K562 (cell line): ENCODE measurements around the gene PTK7. TPM values are rescaled to one million over a fixed set of nuclear protein-coding genes. Genes with fewer than 3 reads are reported as not detected.

ENCODE experiments used
- ATAC-seq: fragments of 200-7000 bp; cut with Tn5 transposase; 3 replicates; pipeline ENCODE4 v1.9.1; 2020; ENCODE audit warnings: moderate library complexity
- BruUV-seq: library from RNA; stranded (reverse); fragments of 400-500 nt; replicated peaks from 2 replicates; lab custom pipeline; 2021; lab: Mats Ljungman, UMichigan
- CTCF ChIA-PET: fragments of 300-600 bp; formaldehyde crosslinking; extraction: SDS; loops from one replicate; lab custom pipeline; 2021; ENCODE audit warnings: low intra/inter-chr PET ratio; lab: Yijun Ruan, JAX
- POLR2A ChIA-PET: fragments of 300-600, 350-650 bp; sonication (Branson Sonifier 250); formaldehyde crosslinking; extraction: SDS; loops from one replicate; lab custom pipeline; 2021; ENCODE audit warnings: antibody characterized with exemption, inconsistent platforms; lab: Yijun Ruan, JAX
- DNase-seq, 4 experiments: peaks; one replicate each; pipeline versions ENCODE4 v3.0.0 to v3.0.0-alpha.2; 2011 to 2018; ENCODE audit warnings: low spot score in 3 of 4, mixed read lengths in 3 of 4; ENCODE audit errors: extremely low read depth in 1 of 4
- FAIRE-seq: peaks from 2 replicates; lab custom pipeline; 2011; peaks lifted over from hg19 to GRCh38; lab: Jason Lieb, UNC
- H2AFZ ChIP-seq: 2 replicates; pipeline ENCODE4 v1.6.0; 2011; ENCODE audit warnings: low read depth, low read length, control low read depth, inconsistent platforms
- H3K27ac ChIP-seq: fragments of 200-600 bp; 3 replicates; pipeline ENCODE4 v1.8.0; 2011; ENCODE audit warnings: low read depth, mild to moderate bottlenecking, control low read depth, inconsistent platforms, low read length, moderate library complexity, mixed read lengths; ENCODE audit errors: extremely low read depth
- H3K27me3 ChIP-seq, 2 experiments: fragments of 300-600 bp in 1 of 2; 2 replicates in 1 of 2; 3 replicates in 1 of 2; pipeline versions ENCODE4 v1.6.0 to v1.8.0; 2011; ENCODE audit warnings: inconsistent platforms in 2 of 2, low read length in 2 of 2, mild to moderate bottlenecking in 1 of 2, mixed read lengths in 1 of 2, moderate library complexity in 1 of 2; ENCODE audit not compliant: control insufficient read depth in 2 of 2, insufficient read depth in 2 of 2
- H3K36me3 ChIP-seq: fragments of 300-600 bp; 3 replicates; pipeline ENCODE4 v1.8.0; 2011; ENCODE audit warnings: mild to moderate bottlenecking, low read length, inconsistent platforms; ENCODE audit not compliant: control insufficient read depth, insufficient read depth
- H3K4me1 ChIP-seq, 2 experiments: fragments of 200-600 bp in 1 of 2; replicated peaks in 1 of 2; 2 replicates in 1 of 2; 3 replicates in 1 of 2; pipeline versions ENCODE4 v1.5.1 to v1.8.0; 2011; ENCODE audit warnings: inconsistent platforms in 2 of 2, low read length in 2 of 2, mild to moderate bottlenecking in 1 of 2, mixed read lengths in 1 of 2, moderate library complexity in 1 of 2; ENCODE audit not compliant: control insufficient read depth in 2 of 2, insufficient read depth in 2 of 2
- H3K4me2 ChIP-seq: 2 replicates; pipeline ENCODE4 v1.6.1; 2011; ENCODE audit warnings: low read length, control low read depth, inconsistent platforms, mixed read lengths; ENCODE audit not compliant: insufficient read depth
- H3K4me3 ChIP-seq: fragments of 200-600 bp; sonication (generic), shearing (Covaris generic); 2 replicates; pipeline ENCODE4 v1.5.1; 2016; ENCODE audit warnings: control low read depth, inconsistent platforms
- H3K79me2 ChIP-seq: fragments of 200-600 bp; 3 replicates; pipeline ENCODE4 v1.8.0; 2011; ENCODE audit warnings: low read length, inconsistent platforms; ENCODE audit not compliant: control insufficient read depth, insufficient read depth
- H3K9ac ChIP-seq, 2 experiments: 2 replicates each; pipeline versions ENCODE4 v1.6.0 to v1.6.1; 2011; ENCODE audit warnings: low read depth in 2 of 2, low read length in 2 of 2, control low read depth in 1 of 2, inconsistent platforms in 1 of 2, mild to moderate bottlenecking in 1 of 2, mixed read lengths in 1 of 2; ENCODE audit not compliant: insufficient read depth in 1 of 2
- H3K9me1 ChIP-seq: one replicate; pipeline ENCODE4 v1.6.0; 2011; ENCODE audit warnings: inconsistent platforms, mild to moderate bottlenecking, low read length, moderate library complexity; ENCODE audit not compliant: control insufficient read depth, insufficient read depth
- H3K9me3 ChIP-seq: replicated peaks from 2 replicates; pipeline ENCODE4 v1.5.1; 2011; ENCODE audit warnings: low read depth, low read length, inconsistent platforms; ENCODE audit not compliant: control insufficient read depth, insufficient read depth
- H4K20me1 ChIP-seq: replicated peaks from 2 replicates; pipeline ENCODE4 v1.6.1; 2011; ENCODE audit warnings: low read length, inconsistent platforms, mixed read lengths; ENCODE audit not compliant: control insufficient read depth, insufficient read depth
- CREB3L1 ChIP-seq: fragments of 450-650 bp; IDR thresholded peaks from 2 replicates; pipeline ENCODE4 v1.6.1; 2014; ENCODE audit warnings: low read depth, mild to moderate bottlenecking, moderate library complexity, borderline replicate concordance
- FOXO4 ChIP-seq: fragments of 450-650 bp; formaldehyde crosslinking; IDR thresholded peaks from 2 replicates; pipeline ENCODE4 v1.4.0; 2020; ENCODE audit warnings: mild to moderate bottlenecking, moderate library complexity
- HDAC2 ChIP-seq: fragments of 450-650 bp; IDR thresholded peaks from 2 replicates; pipeline ENCODE4 v1.6.1; 2016; ENCODE audit warnings: mild to moderate bottlenecking
- HMGXB4 ChIP-seq: sonication (generic); formaldehyde crosslinking; IDR thresholded peaks from 2 replicates; pipeline ENCODE4 v1.8.1; 2023; ENCODE audit warnings: mild to moderate bottlenecking, missing genetic modification reagents
- HSF4 ChIP-seq: fragments of 250-450 bp; sonication (Bioruptor Pico); IDR thresholded peaks from 2 replicates; pipeline ENCODE4 v2.1.2; 2022; ENCODE audit warnings: mild to moderate bottlenecking, moderate library complexity, borderline replicate concordance
- MAX ChIP-seq: sonication (generic); formaldehyde crosslinking; IDR thresholded peaks from 2 replicates; pipeline ENCODE4 v1.9.0; 2022; ENCODE audit warnings: mild to moderate bottlenecking, missing genetic modification reagents
- NCOA1 ChIP-seq: fragments of 450-650 bp; IDR thresholded peaks from 2 replicates; pipeline ENCODE4 v1.6.1; 2016; ENCODE audit warnings: low read depth
- NELFE ChIP-seq: IDR thresholded peaks from 2 replicates; pipeline ENCODE4 v1.6.1; 2011; ENCODE audit warnings: mild to moderate bottlenecking; ENCODE audit not compliant: insufficient read depth, insufficient read length
- NONO ChIP-seq, 2 experiments: fragments of 200-400 bp in 1 of 2; fragments of 450-650 bp in 1 of 2; formaldehyde crosslinking in 1 of 2; IDR thresholded peaks; 2 replicates each; pipeline ENCODE4 v1.6.1; 2017; ENCODE audit warnings: low read depth in 2 of 2, mild to moderate bottlenecking in 2 of 2, moderate library complexity in 2 of 2, low read length in 1 of 2
- PPARD ChIP-seq: fragments of 250-450 bp; sonication (Bioruptor Pico); IDR thresholded peaks from 2 replicates; pipeline ENCODE4 v1.8.0; 2022; ENCODE audit warnings: inconsistent platforms, mild to moderate bottlenecking, moderate library complexity
- RFX1 ChIP-seq: fragments of 450-650 bp; IDR thresholded peaks from 2 replicates; pipeline ENCODE4 v1.6.1; 2016; ENCODE audit warnings: mild to moderate bottlenecking, moderate library complexity
- SIN3B ChIP-seq: fragments of 450-650 bp; IDR thresholded peaks from 2 replicates; pipeline ENCODE4 v1.6.1; 2017; ENCODE audit warnings: low read depth, mild to moderate bottlenecking, moderate library complexity
- SRSF9 ChIP-seq: fragments of 200-400 bp; formaldehyde crosslinking; IDR thresholded peaks from 2 replicates; pipeline ENCODE4 v1.6.1; 2017; ENCODE audit warnings: low read depth, low read length, borderline replicate concordance
- XRCC4 ChIP-seq: IDR thresholded peaks from one replicate; pipeline ENCODE4 v1.6.1; 2011; ENCODE audit not compliant: insufficient read depth, insufficient read length; ENCODE audit errors: extremely low read depth
- ZNF124 ChIP-seq: sonication (generic); formaldehyde crosslinking; IDR thresholded peaks from 2 replicates; pipeline ENCODE4 v1.8.1; 2022; ENCODE audit warnings: missing genetic modification reagents
- ZNF23 ChIP-seq: fragments of 250-450 bp; sonication (Bioruptor Pico); IDR thresholded peaks from 2 replicates; pipeline ENCODE4 v1.4.0; 2020; ENCODE audit warnings: mild to moderate bottlenecking
- WGBS: fragments of 100-300 bp; shearing (Covaris generic); methylation state at CpG from one replicate; pipeline ENCODE4 v1.1.6; 2016; ENCODE audit warnings: low coverage, mixed read lengths; ENCODE audit not compliant: insufficient coverage; ENCODE audit errors: missing lambda C conversion rate; 5-methylcytosine and 5-hydroxymethylcytosine counted together
- in situ Hi-C: fragments of 300-500 bp; cut with MboI; formaldehyde crosslinking; loops from 4 replicates; pipeline ENCODE4 v1.15.0; 2018; ENCODE audit warnings: inconsistent platforms, mixed read lengths
- intact Hi-C: fragments of 100-400 bp; cut with micrococcal nuclease; formaldehyde crosslinking; loops from 2 replicates; pipeline ENCODE4 v1.14.2; 2022
- polyA plus RNA-seq, 8 experiments: library from polyadenylated mRNA; depleted of rRNA in 4 of 8; stranded (reverse) in 5 of 8; unstranded in 3 of 8; fragments of >200 nt; fragmentation: Nextera tagmentation in 2 of 8; fragmentation: Illumina TruSeq in 1 of 8; extraction: Ambion mirVana in 2 of 8; extraction: Trizol in 1 of 8; gene quantifications; 2 replicates each; pipeline versions ENCODE4 v1.2.1 to v1.2.3, GENCODE V29; 2011 to 2014; ENCODE audit warnings: inconsistent platforms in 1 of 8, missing spikeins in 1 of 8
- total RNA-seq, 7 experiments: library from RNA; depleted of rRNA in 6 of 7; stranded (reverse); fragments of >200 nt in 6 of 7; fragmentation: Illumina TruSeq in 2 of 7; extraction: Trizol in 2 of 7; gene quantifications; 2 replicates each; pipeline versions ENCODE4 v1.2.1 to v1.2.3, GENCODE V29; 2011 to 2021; ENCODE audit warnings: low replicate concordance in 1 of 7

Gene PTK7
- total and polyA plus RNA-seq, 9 of the 15 experiments (the other 6 are each of a cell fraction or from before 2014, with no cell fraction given): 0.20 to 6.8 (median 4.2) TPM

GRCh38 chr6:43090559-43090956 is 14.4 kb downstream of the PTK7 start:
- BruUV-seq: no TSS peak
- in situ Hi-C loops: no loop called here
- POLR2A ChIA-PET: interaction anchor here (0.6 to 1.6 kb wide), 3 partner anchors 10 to 77 kb away, joined by 3 read pairs; no protein-coding TSS in a partner anchor
- Histone ChIP-seq H3K36me3 (no peaks in the 10 kb centered on the region), H3K27me3 (peaks cover 0 to 2% of the 10 kb centered on the region in 2 experiments; a peak in 1 of 5 replicates), H3K27ac (no peak overlapping the region), H2AFZ (no peak overlapping the region), H3K79me2 (no peaks in the 10 kb centered on the region), H4K20me1 (no peaks in the 10 kb centered on the region), H3K9me3 (no peaks in the 10 kb centered on the region), H3K4me2 (no peak overlapping the region), H3K4me3 (no peak overlapping the region), H3K9me1 (peaks cover 3% of the 10 kb centered on the region), H3K4me1 (peaks cover 4 to 5% of the 10 kb centered on the region in 2 experiments; a peak in 3 of 5 replicates), H3K9ac (no peak overlapping the region)
- FAIRE-seq: no peak
- no peak for ATAC-seq
- WGBS: 39% methylated on average over 2 of the region's 2 CpGs
- intact Hi-C loops: no loop called here
- TF ChIP-seq NELFE: no peak
- no peak for TF ChIP-seq ZNF23 (CRISPR knock-in tag)
- TF ChIP-seq ZNF124 (CRISPR knock-in tag): no peak
- no peak for TF ChIP-seq MAX (CRISPR knock-in tag)
- no peak for TF ChIP-seq SRSF9
- no peak for TF ChIP-seq SIN3B
- TF ChIP-seq FOXO4: no peak
- no peak for TF ChIP-seq RFX1
- TF ChIP-seq HDAC2: no peak
- TF ChIP-seq PPARD: no peak
- no peak for TF ChIP-seq HMGXB4 (CRISPR knock-in tag)
- TF ChIP-seq HSF4 (CRISPR knock-in tag): no peak
- TF ChIP-seq CREB3L1: no peak
- TF ChIP-seq NONO (IDR thresholded peaks at IDR 0.05; ENCODE audit: low read depth in 2 of 2, low read length in 1 of 2): no peak
- TF ChIP-seq NCOA1: no peak
- no peak for TF ChIP-seq XRCC4
- DNase-seq: no peak
- CTCF ChIA-PET: no interaction called here
